ENCODE results near the gene MYT1. TPM values are rescaled to one million over a fixed set of nuclear protein-coding genes. Genes with fewer than 3 reads are reported as not detected.
A peak's percentile ranks its signal among the peaks of the same experiment; 100 is the strongest.

MYT1 gene
- total and polyA plus RNA-seq, 2 of the 13 experiments (the other 11 are each of a cell fraction or from before 2014, with no cell fraction given), result 0.58 to 2.5 TPM

GRCh38 chr20:64188682-64189529 lies 24.7 kb downstream of the MYT1 start (continued):
- TF ChIP-seq, protein P1, sequence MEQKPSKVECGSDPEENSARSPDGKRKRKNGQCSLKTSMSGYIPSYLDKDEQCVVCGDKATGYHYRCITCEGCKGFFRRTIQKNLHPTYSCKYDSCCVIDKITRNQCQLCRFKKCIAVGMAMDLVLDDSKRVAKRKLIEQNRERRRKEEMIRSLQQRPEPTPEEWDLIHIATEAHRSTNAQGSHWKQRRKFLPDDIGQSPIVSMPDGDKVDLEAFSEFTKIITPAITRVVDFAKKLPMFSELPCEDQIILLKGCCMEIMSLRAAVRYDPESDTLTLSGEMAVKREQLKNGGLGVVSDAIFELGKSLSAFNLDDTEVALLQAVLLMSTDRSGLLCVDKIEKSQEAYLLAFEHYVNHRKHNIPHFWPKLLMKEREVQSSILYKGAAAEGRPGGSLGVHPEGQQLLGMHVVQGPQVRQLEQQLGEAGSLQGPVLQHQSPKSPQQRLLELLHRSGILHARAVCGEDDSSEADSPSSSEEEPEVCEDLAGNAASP (CRISPR knock-in tag; IDR thresholded peaks at IDR 0.05; ENCODE audit: borderline replicate concordance), result peak; percentile 58
- TF ChIP-seq, protein P2, sequence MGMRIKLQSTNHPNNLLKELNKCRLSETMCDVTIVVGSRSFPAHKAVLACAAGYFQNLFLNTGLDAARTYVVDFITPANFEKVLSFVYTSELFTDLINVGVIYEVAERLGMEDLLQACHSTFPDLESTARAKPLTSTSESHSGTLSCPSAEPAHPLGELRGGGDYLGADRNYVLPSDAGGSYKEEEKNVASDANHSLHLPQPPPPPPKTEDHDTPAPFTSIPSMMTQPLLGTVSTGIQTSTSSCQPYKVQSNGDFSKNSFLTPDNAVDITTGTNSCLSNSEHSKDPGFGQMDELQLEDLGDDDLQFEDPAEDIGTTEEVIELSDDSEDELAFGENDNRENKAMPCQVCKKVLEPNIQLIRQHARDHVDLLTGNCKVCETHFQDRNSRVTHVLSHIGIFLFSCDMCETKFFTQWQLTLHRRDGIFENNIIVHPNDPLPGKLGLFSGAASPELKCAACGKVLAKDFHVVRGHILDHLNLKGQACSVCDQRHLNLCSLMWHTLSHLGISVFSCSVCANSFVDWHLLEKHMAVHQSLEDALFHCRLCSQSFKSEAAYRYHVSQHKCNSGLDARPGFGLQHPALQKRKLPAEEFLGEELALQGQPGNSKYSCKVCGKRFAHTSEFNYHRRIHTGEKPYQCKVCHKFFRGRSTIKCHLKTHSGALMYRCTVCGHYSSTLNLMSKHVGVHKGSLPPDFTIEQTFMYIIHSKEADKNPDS (CRISPR knock-in tag; IDR thresholded peaks at IDR 0.05), result no peak
- no peak for TF ChIP-seq ZNF556 (CRISPR knock-in tag; IDR thresholded peaks at IDR 0.05; ENCODE audit: borderline replicate concordance)
- peak; percentile 64 for TF ChIP-seq KMT2B (CRISPR knock-in tag; IDR thresholded peaks at IDR 0.05)
- TF ChIP-seq ZFYVE20 (CRISPR knock-in tag; IDR thresholded peaks at IDR 0.05; ENCODE audit: borderline replicate concordance, low read depth), result no peak
- TF ChIP-seq ZNF780A (CRISPR knock-in tag; IDR thresholded peaks at IDR 0.05), result 0 out of 2 replicates have a peak, but pooled peaks have one; percentile 15
- TF ChIP-seq HNRNPLL (IDR thresholded peaks at IDR 0.05; ENCODE audit: low read depth, low read length, poor library complexity, severe bottlenecking), result no peak
- no peak for TF ChIP-seq ZMAT5 (CRISPR knock-in tag; IDR thresholded peaks at IDR 0.05; ENCODE audit: borderline replicate concordance, low read depth)
- TF ChIP-seq, protein P3, sequence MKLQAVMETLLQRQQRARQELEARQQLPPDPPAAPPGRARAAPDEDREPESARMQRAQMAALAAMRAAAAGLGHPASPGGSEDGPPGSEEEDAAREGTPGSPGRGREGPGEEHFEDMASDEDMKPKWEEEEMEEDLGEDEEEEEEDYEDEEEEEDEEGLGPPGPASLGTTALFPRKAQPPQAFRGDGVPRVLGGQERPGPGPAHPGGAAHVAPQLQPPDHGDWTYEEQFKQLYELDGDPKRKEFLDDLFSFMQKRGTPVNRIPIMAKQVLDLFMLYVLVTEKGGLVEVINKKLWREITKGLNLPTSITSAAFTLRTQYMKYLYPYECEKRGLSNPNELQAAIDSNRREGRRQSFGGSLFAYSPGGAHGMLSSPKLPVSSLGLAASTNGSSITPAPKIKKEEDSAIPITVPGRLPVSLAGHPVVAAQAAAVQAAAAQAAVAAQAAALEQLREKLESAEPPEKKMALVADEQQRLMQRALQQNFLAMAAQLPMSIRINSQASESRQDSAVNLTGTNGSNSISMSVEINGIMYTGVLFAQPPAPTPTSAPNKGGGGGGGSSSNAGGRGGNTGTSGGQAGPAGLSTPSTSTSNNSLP (IDR thresholded peaks at IDR 0.05; ENCODE audit: low read depth, low read length), result peak; percentile 99
- no peak for TF ChIP-seq SCMH1 (CRISPR knock-in tag; IDR thresholded peaks at IDR 0.05; ENCODE audit: borderline replicate concordance)
- TF ChIP-seq TEAD2 (CRISPR knock-in tag; IDR thresholded peaks at IDR 0.05), result no peak
- no peak for TF ChIP-seq SRSF4 (IDR thresholded peaks at IDR 0.05; ENCODE audit: low read depth, low read length, poor library complexity, severe bottlenecking)
- TF ChIP-seq NFYB (CRISPR knock-in tag; IDR thresholded peaks at IDR 0.05), result no peak; the same call in 1 of the 2 replicates
- no peak for TF ChIP-seq ZNF841 (CRISPR knock-in tag; IDR thresholded peaks at IDR 0.05; ENCODE audit: borderline replicate concordance)
- TF ChIP-seq CBX1 (IDR thresholded peaks at IDR 0.05; ENCODE audit: low read depth), result no peak
- TF ChIP-seq ZFP37 (CRISPR knock-in tag; IDR thresholded peaks at IDR 0.05; ENCODE audit: borderline replicate concordance), result no peak
- TF ChIP-seq ERF (CRISPR knock-in tag; IDR thresholded peaks at IDR 0.05), result peak; percentile 76; the same call in 1 of the 2 replicates
- no peak for TF ChIP-seq MTA3 (CRISPR knock-in tag; IDR thresholded peaks at IDR 0.05)
- TF ChIP-seq ZBTB20 (CRISPR knock-in tag; IDR thresholded peaks at IDR 0.05; ENCODE audit: borderline replicate concordance, low read depth), result no peak
- no peak for TF ChIP-seq NR3C1 (CRISPR knock-in tag; IDR thresholded peaks at IDR 0.05)
- peak; percentile 54; the same call in 1 of the 2 replicates for TF ChIP-seq ZNF3 (CRISPR knock-in tag; IDR thresholded peaks at IDR 0.05)

Data from HepG2 (cell line).